Cardiac fibroblast (primary cell): ENCODE data around the gene CCDC30.
"Not testable (repeated sequence)": the region's sequence is repeated elsewhere in the genome, so short reads cannot be mapped to it uniquely, and the experiment has no call there.

Experiments used
- DNase-seq, 2 donors: peaks; one replicate each; pipeline versions ENCODE4 v3.0.0 to v3.0.0-alpha.2; 2010; ENCODE audit warnings: low read depth in 2 of 2
- H3K4me3 ChIP-seq, 2 donors: replicated peaks in 1 of 2; 1 replicate in 1 of 2; 2 replicates in 1 of 2; pipeline ENCODE4 v1.5.1; 2011; ENCODE audit warnings: low read depth in 2 of 2, low read length in 2 of 2, mild to moderate bottlenecking in 2 of 2, moderate library complexity in 1 of 2
- CTCF ChIP-seq: IDR thresholded peaks from one replicate; pipeline ENCODE4 v1.5.1; 2011; ENCODE audit warnings: low read depth, mild to moderate bottlenecking, low read length, inconsistent platforms

Gene CCDC30

GRCh38 chr1:42676534-42677087 lies 213.5 kb downstream of the CCDC30 start:
- H3K4me3 ChIP-seq = no peak overlapping the region
- TF ChIP-seq CTCF = no peak
- DNase-seq = no peak

- peak in 1 of 2 donors; percentile 74 for DNase-seq
- no peak for TF ChIP-seq CTCF
Observed at GRCh38 chr1:42679364-42679983, 216.4 kb downstream of the CCDC30 start.

DNA sequence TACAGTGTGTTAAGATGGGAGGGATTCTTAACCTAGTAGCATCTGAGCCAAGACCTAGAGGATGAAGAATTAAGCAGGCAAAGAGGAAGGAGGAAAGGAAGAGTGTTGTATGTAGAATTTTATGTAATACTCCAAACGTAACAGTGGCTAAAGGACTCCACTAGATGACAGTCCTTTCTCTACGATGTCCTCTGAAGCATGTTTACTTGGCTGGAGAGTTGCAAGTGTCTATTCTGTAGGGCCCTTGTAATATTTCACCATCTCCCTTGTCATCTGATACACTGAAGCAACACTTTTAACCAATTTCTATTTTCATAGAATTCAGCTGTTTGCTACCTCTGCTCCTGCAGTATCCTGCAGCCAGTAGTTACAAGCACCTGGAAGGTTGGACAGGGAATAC lies 217.0 kb downstream of the CCDC30 start:
- no peak for DNase-seq
- no peak for TF ChIP-seq CTCF
- H3K4me3 ChIP-seq = no peak overlapping the region

More at GRCh38 chr1:42679364-42679983, 216.4 kb downstream of the CCDC30 start:
- H3K4me3 ChIP-seq = no peak overlapping the region

DNA sequence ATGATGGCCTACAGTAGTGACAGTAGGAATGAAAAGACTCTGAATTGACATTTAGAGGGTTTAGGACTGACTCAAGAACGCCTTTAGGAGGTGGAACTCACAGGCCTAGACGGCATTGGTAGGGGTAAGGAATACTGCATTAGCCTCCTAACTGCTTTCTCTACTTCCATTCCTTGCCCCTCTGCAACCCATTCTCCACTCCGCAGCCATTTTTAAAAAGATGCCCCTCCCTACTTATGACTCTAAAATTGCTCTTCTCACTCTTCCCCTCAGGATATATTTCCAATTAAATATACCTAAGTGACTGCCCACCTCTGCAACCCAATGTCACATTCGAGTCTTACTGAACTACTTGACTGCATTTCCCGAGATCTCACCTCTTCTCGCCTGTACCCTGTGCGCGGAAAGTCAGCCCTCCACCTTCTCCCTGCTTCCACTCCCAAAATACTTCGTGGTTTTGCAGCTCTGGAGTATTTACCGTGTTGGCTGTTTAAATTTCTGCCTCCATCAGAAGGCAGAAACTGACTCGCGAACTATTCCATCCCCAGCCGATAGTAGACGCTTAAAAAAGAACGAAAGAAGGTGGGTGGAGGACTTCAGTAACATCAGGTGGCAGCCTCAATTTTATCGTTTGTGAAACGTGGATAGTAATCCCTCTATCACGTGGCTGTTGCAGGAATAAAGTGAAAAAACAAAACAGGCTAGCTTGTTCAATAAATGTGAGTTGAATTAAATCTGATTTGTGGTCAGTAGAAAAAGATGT lies 218.0 kb downstream of the CCDC30 start:
- H3K4me3 ChIP-seq = peak overlapping the region; percentile 72 to 78
- no peak for TF ChIP-seq CTCF
- DNase-seq = peak; percentile 30 to 33

DNA sequence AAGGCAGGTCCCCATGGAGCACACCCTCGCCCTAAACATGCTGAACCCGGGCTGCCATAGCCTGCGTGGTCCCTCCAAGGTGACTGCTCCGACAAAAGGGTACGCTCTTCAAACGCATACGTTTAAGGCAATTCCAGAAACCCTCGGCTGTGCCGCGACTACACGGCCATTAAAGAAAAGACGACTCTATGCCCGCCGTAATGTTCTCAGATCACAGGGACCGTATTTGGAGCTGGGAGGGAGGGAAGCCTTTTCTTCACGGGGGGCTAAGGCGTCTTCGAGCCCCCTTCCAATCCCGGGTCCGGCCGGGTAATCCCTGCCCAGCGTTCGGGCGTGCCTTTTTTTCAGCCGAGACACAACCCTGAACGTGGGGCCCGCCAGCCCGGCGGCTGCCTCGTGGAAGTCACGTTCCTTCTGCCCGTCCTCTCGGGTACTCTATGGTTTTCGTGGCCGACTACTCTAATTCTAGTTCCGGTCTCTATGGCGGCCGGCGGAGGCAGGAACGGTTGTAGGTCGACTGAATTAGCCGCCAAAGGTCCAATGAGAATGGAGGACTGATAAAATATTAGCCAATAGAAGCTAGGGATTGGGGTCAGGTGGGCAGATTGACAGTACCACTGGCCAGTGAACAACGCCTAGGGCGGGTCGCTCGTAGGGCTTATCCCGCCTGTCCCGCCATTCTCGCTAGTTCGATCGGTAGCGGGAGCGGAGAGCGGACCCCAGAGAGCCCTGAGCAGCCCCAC lies 218.8 kb downstream of the CCDC30 start, which contains the start of gene YBX1:
TSS of gene YBX1 (plus strand) at position 678 of the 743 bp plus-strand sequence. CDS start 148 bp downstream, outside the sequence.
- H3K4me3 ChIP-seq = peak within 1 kb of the TSS; percentile 72 to 78
- no peak for TF ChIP-seq CTCF
- DNase-seq = peak; percentile 99

- DNase-seq = not testable (repeated sequence)
- peak overlapping the region; percentile 72 to 78 for H3K4me3 ChIP-seq
Observed at GRCh38 chr1:42682484-42682738, 219.3 kb downstream of the CCDC30 start.
